Body of pancreas (tissue), 4 donors: ENCODE measurements around the gene KCNQ1OT1.

Experiments
- POLR2A ChIP-seq, 3 donors: fragments of 450-650 bp; IDR thresholded peaks; one replicate each; pipeline ENCODE4 v1.6.1; 2016; ENCODE audit warnings: antibody characterized with exemption in 3 of 3, mild to moderate bottlenecking in 2 of 3
- TF ChIP-seq, protein P1 (sequence below), 7 experiments: fragments of 450-650 bp in 4 of 7; fragments of 200-600 bp in 3 of 7; sonication (generic) in 3 of 7; IDR thresholded peaks; one replicate each; pipeline ENCODE4 v1.5.1; 2016 to 2019; ENCODE audit warnings: antibody characterized with exemption in 7 of 7

DNA sequence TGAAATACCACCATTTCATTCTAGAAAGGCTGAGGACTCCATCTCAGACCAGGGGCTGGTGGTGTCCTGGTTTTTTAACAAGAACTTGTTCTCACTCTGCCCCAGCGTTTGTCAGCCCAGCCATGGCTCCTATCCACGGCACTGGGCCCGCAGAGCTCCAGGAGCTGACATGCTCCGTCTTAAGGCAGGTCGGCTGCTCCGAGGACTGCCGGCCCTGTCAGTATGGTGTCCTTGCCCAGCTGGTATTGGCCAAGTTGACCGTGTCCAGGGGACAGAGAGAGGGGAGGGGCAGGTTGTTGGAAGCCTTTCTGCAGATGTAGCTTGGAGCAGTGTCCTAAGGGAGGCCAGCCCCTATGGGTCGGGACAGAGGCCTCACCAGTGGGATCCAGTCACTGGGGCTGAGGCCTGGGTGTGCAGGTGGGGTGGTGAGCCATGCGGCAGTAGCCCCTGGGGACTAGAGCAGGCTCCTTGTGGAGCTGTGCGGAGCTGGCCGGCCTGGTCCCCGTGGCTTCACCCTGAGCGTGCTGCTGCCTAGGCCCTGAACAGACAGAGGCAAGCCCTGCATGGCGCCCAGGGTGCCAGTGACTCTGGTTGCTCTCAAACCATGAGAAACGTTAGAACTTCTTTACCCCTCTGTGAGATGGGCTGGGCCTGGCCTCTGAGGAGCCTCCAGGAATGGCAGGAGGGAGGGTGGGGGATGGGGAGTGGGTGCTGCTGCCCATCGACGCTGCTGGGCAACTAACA lies 39.9 kb upstream of the KCNQ1OT1 start:
- TF ChIP-seq, protein P1, sequence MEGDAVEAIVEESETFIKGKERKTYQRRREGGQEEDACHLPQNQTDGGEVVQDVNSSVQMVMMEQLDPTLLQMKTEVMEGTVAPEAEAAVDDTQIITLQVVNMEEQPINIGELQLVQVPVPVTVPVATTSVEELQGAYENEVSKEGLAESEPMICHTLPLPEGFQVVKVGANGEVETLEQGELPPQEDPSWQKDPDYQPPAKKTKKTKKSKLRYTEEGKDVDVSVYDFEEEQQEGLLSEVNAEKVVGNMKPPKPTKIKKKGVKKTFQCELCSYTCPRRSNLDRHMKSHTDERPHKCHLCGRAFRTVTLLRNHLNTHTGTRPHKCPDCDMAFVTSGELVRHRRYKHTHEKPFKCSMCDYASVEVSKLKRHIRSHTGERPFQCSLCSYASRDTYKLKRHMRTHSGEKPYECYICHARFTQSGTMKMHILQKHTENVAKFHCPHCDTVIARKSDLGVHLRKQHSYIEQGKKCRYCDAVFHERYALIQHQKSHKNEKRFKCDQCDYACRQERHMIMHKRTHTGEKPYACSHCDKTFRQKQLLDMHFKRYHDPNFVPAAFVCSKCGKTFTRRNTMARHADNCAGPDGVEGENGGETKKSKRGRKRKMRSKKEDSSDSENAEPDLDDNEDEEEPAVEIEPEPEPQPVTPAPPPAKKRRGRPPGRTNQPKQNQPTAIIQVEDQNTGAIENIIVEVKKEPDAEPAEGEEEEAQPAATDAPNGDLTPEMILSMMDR (IDR thresholded peaks at IDR 0.05): no peak
- TF ChIP-seq POLR2A (IDR thresholded peaks at IDR 0.05): no peak
